Measurements from ENCODE around the gene TPSB2.
"Not testable (repeated sequence)": the region's sequence is repeated elsewhere in the genome, so short reads cannot be mapped to it uniquely, and the experiment has no call there.

Gene TPSB2

GRCh38 chr16:1261131-1261892 lies 31.3 kb upstream of the TPSB2 start:
- no peak for DNase-seq

GRCh38 chr16:1260101-1260680 lies 30.2 kb upstream of the TPSB2 start:
- DNase-seq = no peak

- DNase-seq = no peak
These were observed 29.7 kb upstream of the TPSB2 start for GRCh38 chr16:1259760-1260068.

GRCh38 chr16:1258906-1259759 lies 29.1 kb upstream of the TPSB2 start:
- no peak for DNase-seq

GRCh38 chr16:1258225-1258600 lies 28.2 kb upstream of the TPSB2 start:
- no peak for DNase-seq

- DNase-seq = no peak
These were observed 27.7 kb upstream of the TPSB2 start for GRCh38 chr16:1257561-1258224.

GRCh38 chr16:1256874-1257322 lies 26.9 kb upstream of the TPSB2 start:
- DNase-seq = no peak

- not testable (repeated sequence) for DNase-seq
These were observed 26.4 kb upstream of the TPSB2 start for GRCh38 chr16:1256296-1256873.

- not testable (repeated sequence) for DNase-seq
These were observed 25.5 kb upstream of the TPSB2 start, which contains the start of gene TPSD1 for GRCh38 chr16:1255276-1256122. Gene TPSD1 (plus strand): TSS chr16:1256069. CDS start chr16:1256281, 212 bp downstream.

- not testable (repeated sequence) for DNase-seq
These were observed 24.8 kb upstream of the TPSB2 start for GRCh38 chr16:1254821-1255220.

- not testable (repeated sequence) for DNase-seq
These were observed 23.8 kb upstream of the TPSB2 start for GRCh38 chr16:1253701-1254364.

- not testable (repeated sequence) for DNase-seq
These were observed 19.2 kb upstream of the TPSB2 start for GRCh38 chr16:1249031-1249755.

GRCh38 chr16:1247903-1248537 lies 18.0 kb upstream of the TPSB2 start:
- not testable (repeated sequence) for DNase-seq

- no peak for DNase-seq
These were observed 15.6 kb upstream of the TPSB2 start for GRCh38 chr16:1245452-1246020.

- DNase-seq = peak; percentile 23 to 65 (median 54)
These were observed 14.9 kb upstream of the TPSB2 start for GRCh38 chr16:1244881-1245280.

- not testable (repeated sequence) for DNase-seq
These were observed 14.2 kb upstream of the TPSB2 start for GRCh38 chr16:1243907-1244850.

GRCh38 chr16:1243363-1243762 lies 13.4 kb upstream of the TPSB2 start:
- not testable (repeated sequence) for DNase-seq

- DNase-seq = not testable (repeated sequence)
These were observed 11.1 kb upstream of the TPSB2 start for GRCh38 chr16:1241081-1241480.
